ENCODE data around the gene ENG. TPM values are rescaled to one million over a fixed set of nuclear protein-coding genes. Genes with fewer than 3 reads are reported as not detected.

ENG gene
- total and polyA plus RNA-seq, 2 experiments from 2014 or later = 1.4 to 2.6 TPM

GRCh38 chr9:127874301-127875221, 20.1 kb upstream of the ENG start:
- no peak overlapping the region for H3K27ac Mint-ChIP-seq
- no peaks in the 10 kb centered on the region for H3K9me3 Mint-ChIP-seq
- no peak overlapping the region for H3K4me2 ChIP-seq

More at GRCh38 chr9:127874301-127875221, 20.1 kb upstream of the ENG start:
- Histone ChIP-seq H3K4me3 (no peak overlapping the region), H3F3A (replicated peaks; ENCODE audit: low read depth) (peaks cover 16% of the 10 kb centered on the region; the same call in 1 of the 2 replicates), H2AFZ (no peak overlapping the region), H3K4me1 (ENCODE audit: insufficient read depth) (peaks cover 5% of the 10 kb centered on the region), H3K36me3 (ENCODE audit: insufficient read depth) (no peaks in the 10 kb centered on the region), H4K20me1 (replicated peaks; ENCODE audit: insufficient read depth) (no peaks in the 10 kb centered on the region), H3K27me3 (ENCODE audit: insufficient read depth) (0 out of 2 replicates have a peak, but pooled peaks cover 6% of the 10 kb centered on the region), H3K27ac (ENCODE audit: low read depth) (no peak overlapping the region), H3K9me2 (ENCODE audit: insufficient read depth) (no peaks in the 10 kb centered on the region), H3K79me2 (replicated peaks; ENCODE audit: insufficient read depth) (no peaks in the 10 kb centered on the region)
- DNase-seq (ENCODE audit: low spot score) (no peak), ATAC-seq (no peak)
- TF ChIP-seq EZH2 (IDR thresholded peaks at IDR 0.05; ENCODE audit: low read depth, unreplicated experiment) (no peak), NANOG (IDR thresholded peaks at IDR 0.05; ENCODE audit: borderline replicate concordance) (no peak), ZNF331 (CRISPR knock-in tag; IDR thresholded peaks at IDR 0.05; ENCODE audit: low read depth) (no peak), POLR2AphosphoS5 (IDR thresholded peaks at IDR 0.05; ENCODE audit: low read depth) (no peak), EZH2phosphoT487 (IDR thresholded peaks at IDR 0.05; ENCODE audit: unreplicated experiment) (no peak), ETS1 (IDR thresholded peaks at IDR 0.05) (no peak), REST (IDR thresholded peaks at IDR 0.05; ENCODE audit: unreplicated experiment) (no peak), ZNF114 (CRISPR knock-in tag; IDR thresholded peaks at IDR 0.05) (no peak)
- no peak overlapping the region; the same call in 2 of the 3 replicates for H3K4me3 Mint-ChIP-seq
- H3K36me3 Mint-ChIP-seq (ENCODE audit: low read depth) = no peaks in the 10 kb centered on the region
- H3K27me3 Mint-ChIP-seq (ENCODE audit: insufficient read depth, low read depth, poor library complexity) = peaks cover 29% of the 10 kb centered on the region
- H3K4me1 Mint-ChIP-seq = peaks cover 10% of the 10 kb centered on the region; the same call in 2 of the 3 replicates

Measured in GM23338 (cell line).